Trophoblast cell (in vitro differentiated cells and primary cell): ENCODE data around the gene AKAP6.

ENCODE experiments used
- DNase-seq, 2 donors: peaks; one replicate each; pipeline ENCODE4 v3.0.0-alpha.2; 2016
- H2AFZ ChIP-seq: 2 replicates; pipeline ENCODE4 v1.6.1; 2013; ENCODE audit warnings: low read length, moderate library complexity, mild to moderate bottlenecking; ENCODE audit not compliant: insufficient read depth, poor library complexity
- H2AK5ac ChIP-seq: 2 replicates; pipeline ENCODE4 v1.6.1; 2013; ENCODE audit warnings: mild to moderate bottlenecking, low read length
- H2BK120ac ChIP-seq: 2 replicates; pipeline ENCODE4 v1.6.1; 2013; ENCODE audit warnings: low read length, mild to moderate bottlenecking, moderate library complexity; ENCODE audit not compliant: insufficient read depth, poor library complexity
- H2BK12ac ChIP-seq: 2 replicates; pipeline ENCODE4 v1.6.1; 2013; ENCODE audit warnings: mild to moderate bottlenecking, low read length, moderate library complexity
- H2BK5ac ChIP-seq: 2 replicates; pipeline ENCODE4 v1.6.1; 2013; ENCODE audit warnings: low read length, low read depth, moderate library complexity, mild to moderate bottlenecking; ENCODE audit not compliant: poor library complexity
- H3K14ac ChIP-seq: 2 replicates; pipeline ENCODE4 v1.6.1; 2013; ENCODE audit warnings: mild to moderate bottlenecking, low read length
- H3K18ac ChIP-seq: 2 replicates; pipeline ENCODE4 v1.6.1; 2013; ENCODE audit warnings: mild to moderate bottlenecking, low read length
- H3K23ac ChIP-seq: 2 replicates; pipeline ENCODE4 v1.6.1; 2013; ENCODE audit warnings: low read length
- H3K27ac ChIP-seq: 2 replicates; pipeline ENCODE4 v1.5.1; 2013; ENCODE audit warnings: low read depth, mild to moderate bottlenecking, inconsistent platforms, low read length, moderate library complexity
- H3K27me3 ChIP-seq: 2 replicates; pipeline ENCODE4 v1.6.1; 2013; ENCODE audit warnings: inconsistent platforms, mild to moderate bottlenecking, low read length, moderate library complexity; ENCODE audit not compliant: insufficient read depth
- H3K36me3 ChIP-seq, 2 experiments: 1 replicate in 1 of 2; 2 replicates in 1 of 2; pipeline ENCODE4 v1.6.1; 2013; ENCODE audit warnings: low read length in 2 of 2, mild to moderate bottlenecking in 2 of 2, moderate library complexity in 1 of 2; ENCODE audit not compliant: insufficient read depth in 2 of 2, control insufficient read depth in 1 of 2
- H3K4ac ChIP-seq: 2 replicates; pipeline ENCODE4 v1.6.1; 2013; ENCODE audit warnings: low read depth, mild to moderate bottlenecking, low read length, moderate library complexity
- H3K4me1 ChIP-seq, 2 experiments: 1 replicate in 1 of 2; 2 replicates in 1 of 2; pipeline ENCODE4 v1.6.1; 2013; ENCODE audit warnings: low read length in 2 of 2, mild to moderate bottlenecking in 2 of 2, moderate library complexity in 1 of 2; ENCODE audit not compliant: insufficient read depth in 2 of 2, control insufficient read depth in 1 of 2
- H3K4me2 ChIP-seq: 2 replicates; pipeline ENCODE4 v1.6.1; 2013; ENCODE audit warnings: inconsistent platforms, mild to moderate bottlenecking, low read length, moderate library complexity
- H3K4me3 ChIP-seq: 2 replicates; pipeline ENCODE4 v1.5.1; 2013; ENCODE audit warnings: mild to moderate bottlenecking, low read depth, low read length, inconsistent platforms
- H3K79me1 ChIP-seq: one replicate; pipeline ENCODE4 v1.6.1; 2013; ENCODE audit warnings: low read length
- H3K79me2 ChIP-seq: 2 replicates; pipeline ENCODE4 v1.6.1; 2013; ENCODE audit warnings: low read length, mild to moderate bottlenecking; ENCODE audit not compliant: control insufficient read depth, insufficient read depth, poor library complexity
- H3K9ac ChIP-seq: 2 replicates; pipeline ENCODE4 v1.6.1; 2013; ENCODE audit warnings: mild to moderate bottlenecking, low read length
- H3K9me3 ChIP-seq: 2 replicates; pipeline ENCODE4 v1.6.1; 2013; ENCODE audit warnings: low read depth, mild to moderate bottlenecking, control low read depth, inconsistent platforms, low read length; ENCODE audit not compliant: insufficient read depth
- H4K12ac ChIP-seq: 2 replicates; pipeline ENCODE4 v1.6.1; 2013; ENCODE audit warnings: low read depth, mild to moderate bottlenecking, low read length, moderate library complexity
- H4K8ac ChIP-seq: 2 replicates; pipeline ENCODE4 v1.6.1; 2013; ENCODE audit warnings: low read depth, mild to moderate bottlenecking, low read length, moderate library complexity
- H4K91ac ChIP-seq: one replicate; pipeline ENCODE4 v1.6.1; 2013; ENCODE audit warnings: low read depth, mild to moderate bottlenecking, low read length, moderate library complexity
- WGBS: extraction: QIAGEN DNeasy Blood & Tissue Kit; methylation state at CpG from one replicate; pipeline ENCODE4 v1.1.7; 2013; ENCODE audit warnings: missing lambda C conversion rate; ENCODE audit not compliant: insufficient read length, insufficient coverage; ENCODE audit errors: extremely low coverage; 5-methylcytosine and 5-hydroxymethylcytosine counted together

AKAP6 gene

DNA sequence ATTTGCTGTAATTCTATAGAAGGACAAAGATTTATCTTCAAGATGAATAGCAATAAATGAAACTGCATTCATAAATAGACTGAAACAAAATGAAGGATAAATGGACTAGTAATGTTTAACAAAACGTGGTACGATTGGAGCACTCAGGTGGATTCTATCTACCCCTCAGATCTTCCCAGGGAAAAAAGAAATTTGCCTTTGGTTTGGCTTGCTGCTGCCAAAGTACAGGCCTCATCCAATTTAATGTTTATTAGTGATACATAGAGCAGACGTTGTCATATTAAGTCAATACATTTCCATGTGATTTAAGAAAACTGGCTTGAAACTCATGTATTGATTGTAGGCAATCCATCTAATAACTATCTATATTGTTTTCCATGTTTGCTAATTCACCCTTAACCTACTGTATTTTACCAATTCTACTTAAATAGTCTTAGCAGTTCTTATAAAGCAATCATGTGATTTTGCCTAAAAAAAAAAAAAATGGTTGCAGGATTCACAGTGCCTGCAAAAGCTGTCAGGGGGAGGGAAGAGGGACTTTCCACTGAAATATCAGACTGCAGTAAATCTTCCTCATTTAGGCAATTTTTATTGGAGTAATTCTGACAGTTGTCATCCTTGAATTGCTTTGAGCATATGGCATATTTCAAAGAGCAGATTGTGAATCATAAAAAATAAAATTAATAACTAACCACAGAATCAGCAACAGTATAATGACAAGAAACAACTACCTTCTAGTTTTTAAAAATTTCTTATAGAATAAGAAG, 367.4 kb downstream of the AKAP6 start:
- H3K23ac ChIP-seq: no peak overlapping the region
- no peak overlapping the region for H4K91ac ChIP-seq
- H3K14ac ChIP-seq: no peak overlapping the region
- no peaks in the 10 kb centered on the region for H3K27me3 ChIP-seq
- no peak overlapping the region for H3K4ac ChIP-seq
- H2BK5ac ChIP-seq: no peak overlapping the region
- no peak overlapping the region for H3K4me2 ChIP-seq
- no peak overlapping the region for H4K8ac ChIP-seq
- H3K27ac ChIP-seq: no peak overlapping the region
- DNase-seq: no peak
- no peaks in the 10 kb centered on the region for H3K9me3 ChIP-seq
- no peaks in the 10 kb centered on the region for H3K4me1 ChIP-seq
- H3K36me3 ChIP-seq: no peaks in the 10 kb centered on the region
- WGBS: no CpG with 5 or more reads among the region's 3 CpGs
- H3K18ac ChIP-seq: no peak overlapping the region
- no peak overlapping the region for H2AFZ ChIP-seq
- no peak overlapping the region for H3K4me3 ChIP-seq
- H4K12ac ChIP-seq: no peak overlapping the region
- H3K79me1 ChIP-seq: no peaks in the 10 kb centered on the region
- no peak overlapping the region for H3K9ac ChIP-seq
- H2BK12ac ChIP-seq: no peak overlapping the region
- no peak overlapping the region for H2BK120ac ChIP-seq
- H3K79me2 ChIP-seq: no peaks in the 10 kb centered on the region
- H2AK5ac ChIP-seq: no peak overlapping the region

DNA sequence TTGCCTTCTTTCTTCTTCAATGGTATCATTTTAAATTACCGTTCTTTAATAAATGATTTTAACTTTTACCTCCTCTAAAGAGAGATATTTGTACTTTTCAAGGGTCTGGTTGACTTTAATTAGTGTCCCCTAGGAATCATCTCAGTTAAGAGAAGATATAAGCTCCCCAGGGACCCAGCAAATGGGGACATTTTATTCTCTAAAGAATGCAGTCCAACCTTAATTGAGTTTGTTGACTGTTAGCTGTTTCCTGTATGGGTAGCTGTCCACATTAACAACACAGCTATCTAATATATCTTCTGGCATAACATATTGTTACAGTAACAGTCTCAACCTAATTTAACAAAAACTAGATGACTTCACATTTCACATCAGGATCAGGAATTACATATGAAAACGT, 368.0 kb downstream of the AKAP6 start:
- no peak overlapping the region for H3K9ac ChIP-seq
- no peak overlapping the region for H2BK12ac ChIP-seq
- no peaks in the 10 kb centered on the region for H3K79me1 ChIP-seq
- DNase-seq: no peak
- no peaks in the 10 kb centered on the region for H3K36me3 ChIP-seq
- no peak overlapping the region for H4K12ac ChIP-seq
- H3K4me1 ChIP-seq: no peaks in the 10 kb centered on the region
- no peak overlapping the region for H3K23ac ChIP-seq
- H2AFZ ChIP-seq: no peak overlapping the region
- H3K9me3 ChIP-seq: no peaks in the 10 kb centered on the region
- no peak overlapping the region for H3K4me3 ChIP-seq
- no peak overlapping the region for H2BK5ac ChIP-seq
- no peak overlapping the region for H2BK120ac ChIP-seq
- H3K79me2 ChIP-seq: no peaks in the 10 kb centered on the region
- no peak overlapping the region for H2AK5ac ChIP-seq
- no peak overlapping the region for H3K4me2 ChIP-seq
- no peak overlapping the region for H4K8ac ChIP-seq
- no peak overlapping the region for H3K18ac ChIP-seq
- no peak overlapping the region for H3K27ac ChIP-seq
- no peaks in the 10 kb centered on the region for H3K27me3 ChIP-seq
- no peak overlapping the region for H3K14ac ChIP-seq
- H4K91ac ChIP-seq: no peak overlapping the region
- WGBS: no CpG with 5 or more reads among the region's 2 CpGs
- no peak overlapping the region for H3K4ac ChIP-seq

DNA sequence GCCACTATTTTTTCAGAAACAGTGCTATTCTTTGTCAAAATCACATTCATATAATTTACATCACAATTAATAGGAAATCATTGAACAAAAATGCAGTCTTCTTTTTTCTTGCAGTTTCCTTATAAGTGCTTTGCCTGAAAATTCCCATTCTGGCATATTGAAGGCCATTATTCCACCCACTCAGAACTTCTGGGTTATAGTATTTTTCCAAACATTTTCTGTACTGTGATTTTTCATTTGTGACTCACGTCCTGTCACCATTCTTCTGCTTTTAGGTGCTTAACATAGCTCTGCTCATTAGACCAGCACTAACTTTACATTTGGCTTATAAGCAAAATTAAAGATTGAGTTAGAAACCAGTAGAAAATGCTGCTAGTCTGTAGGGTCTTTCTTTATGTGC, 368.6 kb downstream of the AKAP6 start:
- Histone ChIP-seq H3K18ac (no peak overlapping the region), H3K4me2 (no peak overlapping the region), H2AK5ac (no peak overlapping the region), H3K27me3 (no peaks in the 10 kb centered on the region), H3K36me3 (no peaks in the 10 kb centered on the region), H3K79me1 (no peaks in the 10 kb centered on the region), H2BK120ac (no peak overlapping the region), H3K4ac (no peak overlapping the region), H3K4me1 (peaks cover 2 to 3% of the 10 kb centered on the region in 2 experiments), H3K4me3 (no peak overlapping the region), H2BK12ac (no peak overlapping the region), H4K12ac (no peak overlapping the region), H3K9me3 (no peaks in the 10 kb centered on the region), H3K9ac (no peak overlapping the region), H2BK5ac (no peak overlapping the region), H3K27ac (no peak overlapping the region), H3K79me2 (no peaks in the 10 kb centered on the region), H2AFZ (no peak overlapping the region), H4K8ac (no peak overlapping the region), H3K23ac (no peak overlapping the region), H4K91ac (no peak overlapping the region), H3K14ac (no peak overlapping the region)
- DNase-seq: no peak
- no CpG with 5 or more reads among the region's 1 CpG for WGBS

DNA sequence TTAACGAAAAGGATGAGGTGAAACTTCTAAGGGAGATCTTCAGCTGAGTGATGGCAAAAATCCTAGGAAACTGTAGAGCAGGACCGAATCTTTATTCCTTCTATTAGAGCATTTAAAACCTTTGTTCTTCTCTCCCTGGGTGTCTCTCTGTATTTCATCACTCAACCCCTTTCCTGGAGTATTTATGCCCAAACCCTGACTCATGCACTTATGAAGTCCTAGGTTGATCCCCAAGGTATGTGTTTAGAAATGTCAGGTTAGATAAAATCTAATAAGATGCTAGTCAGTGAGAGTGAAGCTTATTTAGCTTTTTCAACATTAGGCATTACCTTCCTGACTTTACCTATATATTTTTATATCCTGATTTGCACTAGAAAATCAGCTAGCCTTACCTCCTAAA, 369.7 kb downstream of the AKAP6 start:
- no peaks in the 10 kb centered on the region for H3K9me3 ChIP-seq
- DNase-seq: no peak
- H3K79me1 ChIP-seq: no peaks in the 10 kb centered on the region
- H4K91ac ChIP-seq: no peak overlapping the region
- peaks cover 2 to 4% of the 10 kb centered on the region in 2 experiments for H3K4me1 ChIP-seq
- no peaks in the 10 kb centered on the region for H3K27me3 ChIP-seq
- H3K36me3 ChIP-seq: no peaks in the 10 kb centered on the region
- H3K14ac ChIP-seq: no peak overlapping the region
- H3K27ac ChIP-seq: no peak overlapping the region
- no peak overlapping the region for H3K18ac ChIP-seq
- no peak overlapping the region for H2AK5ac ChIP-seq
- H3K23ac ChIP-seq: no peak overlapping the region
- no peak overlapping the region for H3K4me3 ChIP-seq
- H3K9ac ChIP-seq: no peak overlapping the region
- H3K4ac ChIP-seq: no peak overlapping the region
- H4K8ac ChIP-seq: no peak overlapping the region
- no peak overlapping the region for H3K4me2 ChIP-seq
- no CpG with 5 or more reads among the region's 2 CpGs for WGBS
- no peak overlapping the region for H2BK12ac ChIP-seq
- no peak overlapping the region for H4K12ac ChIP-seq
- H2BK5ac ChIP-seq: no peak overlapping the region
- no peaks in the 10 kb centered on the region for H3K79me2 ChIP-seq
- H2BK120ac ChIP-seq: no peak overlapping the region
- H2AFZ ChIP-seq: no peak overlapping the region
